Peyer's patch (tissue), 4 donors: Measurements from ENCODE around the gene ADARB1. TPM values are rescaled to one million over a fixed set of nuclear protein-coding genes. Genes with fewer than 3 reads are reported as not detected.
A peak's percentile ranks its signal among the peaks of the same experiment; 100 is the strongest.

Source experiments
- DNase-seq, 3 donors: peaks; one replicate each; pipeline ENCODE4 v3.0.0-alpha.2; 2017 to 2019
- H3K27ac ChIP-seq, 4 donors: fragments of 200-600 bp; sonication (generic); one replicate each; pipeline ENCODE4 v1.5.1; 2016 to 2019
- H3K27me3 ChIP-seq, 2 donors: fragments of 200-600 bp; sonication (generic); one replicate each; pipeline ENCODE4 v1.5.1; 2019
- H3K36me3 ChIP-seq, 3 donors: fragments of 200-600 bp; sonication (generic); one replicate each; pipeline ENCODE4 v1.5.1; 2016 to 2019
- H3K4me1 ChIP-seq, 4 donors: fragments of 200-600 bp; sonication (generic); one replicate each; pipeline ENCODE4 v1.5.1; 2016 to 2019
- H3K4me3 ChIP-seq, 4 donors: fragments of 200-600 bp; sonication (generic); 1 replicate in 3 of 4; 2 replicates in 1 of 4; pipeline ENCODE4 v1.5.1; 2016 to 2019; ENCODE audit warnings: mild to moderate bottlenecking in 1 of 4
- H3K9me3 ChIP-seq, 4 donors: fragments of 200-600 bp; sonication (generic); one replicate each; pipeline ENCODE4 v1.5.1; 2016 to 2019; ENCODE audit warnings: mild to moderate bottlenecking in 1 of 4
- POLR2A ChIP-seq, 2 donors: fragments of 450-650 bp; IDR thresholded peaks; one replicate each; pipeline ENCODE4 v1.5.1; 2017; ENCODE audit warnings: antibody characterized with exemption in 2 of 2, mild to moderate bottlenecking in 2 of 2, moderate library complexity in 2 of 2
- total RNA-seq, 4 donors: library from RNA; depleted of rRNA; stranded (reverse); fragments of >200 nt; gene quantifications; one replicate each; pipeline ENCODE4 v1.1.0, GENCODE V29; 2016
- TF ChIP-seq, protein P1 (sequence below), 6 experiments: fragments of 450-650 bp in 4 of 6; fragments of 200-600 bp in 2 of 6; sonication (generic) in 1 of 6; IDR thresholded peaks; one replicate each; pipeline ENCODE4 v1.5.1; 2017 to 2019; ENCODE audit warnings: antibody characterized with exemption in 6 of 6, mild to moderate bottlenecking in 3 of 6, moderate library complexity in 1 of 6

Gene ADARB1
- total RNA-seq, 4 donors from 2014 or later = 7.4 to 47.9 (median 10.0) TPM

GRCh38 chr21:45257673-45258341, 183.4 kb downstream of the ADARB1 start:
- TF ChIP-seq POLR2A (IDR thresholded peaks at IDR 0.05) = no peak
- TF ChIP-seq, protein P1, sequence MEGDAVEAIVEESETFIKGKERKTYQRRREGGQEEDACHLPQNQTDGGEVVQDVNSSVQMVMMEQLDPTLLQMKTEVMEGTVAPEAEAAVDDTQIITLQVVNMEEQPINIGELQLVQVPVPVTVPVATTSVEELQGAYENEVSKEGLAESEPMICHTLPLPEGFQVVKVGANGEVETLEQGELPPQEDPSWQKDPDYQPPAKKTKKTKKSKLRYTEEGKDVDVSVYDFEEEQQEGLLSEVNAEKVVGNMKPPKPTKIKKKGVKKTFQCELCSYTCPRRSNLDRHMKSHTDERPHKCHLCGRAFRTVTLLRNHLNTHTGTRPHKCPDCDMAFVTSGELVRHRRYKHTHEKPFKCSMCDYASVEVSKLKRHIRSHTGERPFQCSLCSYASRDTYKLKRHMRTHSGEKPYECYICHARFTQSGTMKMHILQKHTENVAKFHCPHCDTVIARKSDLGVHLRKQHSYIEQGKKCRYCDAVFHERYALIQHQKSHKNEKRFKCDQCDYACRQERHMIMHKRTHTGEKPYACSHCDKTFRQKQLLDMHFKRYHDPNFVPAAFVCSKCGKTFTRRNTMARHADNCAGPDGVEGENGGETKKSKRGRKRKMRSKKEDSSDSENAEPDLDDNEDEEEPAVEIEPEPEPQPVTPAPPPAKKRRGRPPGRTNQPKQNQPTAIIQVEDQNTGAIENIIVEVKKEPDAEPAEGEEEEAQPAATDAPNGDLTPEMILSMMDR (IDR thresholded peaks at IDR 0.05) = no peak
- DNase-seq = peak in 1 of 3 donors; percentile 13
- H3K4me1 ChIP-seq = no peaks in the 10 kb centered on the region
- no peak overlapping the region for H3K4me3 ChIP-seq
- H3K27ac ChIP-seq = no peak overlapping the region
- H3K27me3 ChIP-seq = no peaks in the 10 kb centered on the region
- H3K36me3 ChIP-seq = no peaks in the 10 kb centered on the region
- no peaks in the 10 kb centered on the region for H3K9me3 ChIP-seq

DNA sequence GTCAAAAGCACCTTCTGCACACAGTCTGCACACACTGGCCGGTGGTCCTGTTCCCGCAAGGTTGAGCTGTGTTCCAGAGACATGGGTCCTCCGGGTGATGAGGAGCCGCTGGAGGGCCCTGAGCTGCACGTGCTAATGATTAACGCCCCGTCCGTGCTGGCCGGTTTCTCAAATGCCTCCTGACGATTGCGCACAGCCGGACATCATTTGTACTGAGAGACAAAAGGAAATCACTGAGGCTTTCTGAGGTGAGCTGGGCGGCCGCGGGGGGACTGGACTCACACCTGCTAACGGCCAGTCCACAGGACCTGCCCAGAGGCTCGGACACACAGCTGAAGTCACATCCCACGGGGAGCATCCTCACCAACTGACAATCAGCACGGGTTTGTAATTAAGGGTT, 184.1 kb downstream of the ADARB1 start:
- TF ChIP-seq POLR2A (IDR thresholded peaks at IDR 0.05) = no peak
- TF ChIP-seq, protein P1 (IDR thresholded peaks at IDR 0.05) = no peak
- DNase-seq = peak in 1 of 3 donors; percentile 7
- Histone ChIP-seq H3K27me3 (no peaks in the 10 kb centered on the region), H3K9me3 (no peaks in the 10 kb centered on the region), H3K4me3 (no peak overlapping the region), H3K4me1 (no peaks in the 10 kb centered on the region), H3K27ac (no peak overlapping the region), H3K36me3 (peaks cover 0 to 3% (median 0%) of the 10 kb centered on the region in 3 donors)

- Histone ChIP-seq H3K4me1 (no peaks in the 10 kb centered on the region), H3K36me3 (peaks cover 0 to 11% (median 0%) of the 10 kb centered on the region in 3 donors), H3K27ac (no peak overlapping the region), H3K27me3 (no peaks in the 10 kb centered on the region), H3K4me3 (no peak overlapping the region), H3K9me3 (no peaks in the 10 kb centered on the region)
- TF ChIP-seq POLR2A (IDR thresholded peaks at IDR 0.05) = no peak
- TF ChIP-seq, protein P1 (IDR thresholded peaks at IDR 0.05) = no peak
- DNase-seq = peak in 1 of 3 donors; percentile 14
Measured at GRCh38 chr21:45259206-45259840, 184.9 kb downstream of the ADARB1 start.

GRCh38 chr21:45260191-45260825, 185.9 kb downstream of the ADARB1 start:
- peak in 1 of 3 donors; percentile 4 for DNase-seq

DNA sequence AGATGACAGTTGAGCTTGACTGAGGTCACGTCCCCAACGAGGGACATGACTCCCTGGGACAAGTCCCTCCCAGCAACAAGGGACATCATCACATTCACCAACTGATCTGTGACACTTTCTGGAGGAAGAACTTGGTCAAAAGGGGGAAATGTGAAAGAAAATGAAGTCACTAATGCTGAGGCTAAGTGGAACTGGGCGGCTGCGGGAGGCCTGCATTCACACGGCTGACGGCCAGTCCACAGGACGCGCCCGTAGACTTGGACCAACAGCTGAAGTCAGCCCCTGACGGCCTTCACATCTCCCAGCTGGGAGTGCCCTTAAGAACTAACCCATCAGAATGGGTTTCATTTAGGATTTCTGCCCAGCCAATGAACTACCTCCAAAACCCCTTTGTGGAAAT, 186.7 kb downstream of the ADARB1 start:
- Histone ChIP-seq H3K27me3 (no peaks in the 10 kb centered on the region), H3K4me3 (no peak overlapping the region), H3K27ac (no peak overlapping the region), H3K4me1 (no peaks in the 10 kb centered on the region), H3K36me3 (peaks cover 0 to 28% (median 0%) of the 10 kb centered on the region in 3 donors), H3K9me3 (no peaks in the 10 kb centered on the region)
- peak in 1 of 3 donors; percentile 19 for DNase-seq
- TF ChIP-seq, protein P1 (IDR thresholded peaks at IDR 0.05) = no peak
- no peak for TF ChIP-seq POLR2A (IDR thresholded peaks at IDR 0.05)

More at GRCh38 chr21:45260191-45260825, 185.9 kb downstream of the ADARB1 start:
- Histone ChIP-seq H3K27me3 (no peaks in the 10 kb centered on the region), H3K4me1 (no peaks in the 10 kb centered on the region), H3K4me3 (no peak overlapping the region), H3K9me3 (no peaks in the 10 kb centered on the region), H3K36me3 (peaks cover 0 to 20% (median 0%) of the 10 kb centered on the region in 3 donors), H3K27ac (no peak overlapping the region)
- TF ChIP-seq, protein P1 (IDR thresholded peaks at IDR 0.05) = no peak
- no peak for TF ChIP-seq POLR2A (IDR thresholded peaks at IDR 0.05)
